ENCODE data around the gene SYNPR. TPM values are rescaled to one million over a fixed set of nuclear protein-coding genes. Genes with fewer than 3 reads are reported as not detected.

Gene SYNPR
- total RNA-seq, 1 donor: not detected

- Histone ChIP-seq H3K4me2 (ENCODE audit: insufficient read depth, low read length) (no peak overlapping the region), H3K36me3 (ENCODE audit: insufficient read depth, low read length) (no peaks in the 10 kb centered on the region), H3K4me1 (ENCODE audit: insufficient read depth, low read length) (no peaks in the 10 kb centered on the region), H2AFZ (ENCODE audit: low read length) (no peak overlapping the region), H3K79me2 (ENCODE audit: insufficient read depth, low read length) (no peaks in the 10 kb centered on the region), H4K20me1 (ENCODE audit: insufficient read depth, low read length) (no peaks in the 10 kb centered on the region), H3K9me3 (ENCODE audit: low read depth, low read length) (no peaks in the 10 kb centered on the region), H3K4me3 (ENCODE audit: insufficient read depth, low read length) (no peak overlapping the region), H3K27ac (ENCODE audit: low read depth, low read length) (no peak overlapping the region), H3K27me3 (ENCODE audit: insufficient read depth, low read length) (no peaks in the 10 kb centered on the region)
- no peak for DNase-seq (ENCODE audit: insufficient read length, low spot score, missing footprints)
- TF ChIP-seq CTCF (IDR thresholded peaks at IDR 0.05; ENCODE audit: extremely low read depth, low read depth, low read length): no peak
Measured at GRCh38 chr3:63571682-63572081, 293.6 kb downstream of the SYNPR start.

GRCh38 chr3:63576846-63577245 is 298.7 kb downstream of the SYNPR start:
- no peak overlapping the region for H3K27ac ChIP-seq (ENCODE audit: low read depth, low read length)
- H3K27me3 ChIP-seq (ENCODE audit: insufficient read depth, low read length): no peaks in the 10 kb centered on the region
- no peak overlapping the region for H3K4me3 ChIP-seq (ENCODE audit: insufficient read depth, low read length)
- H3K36me3 ChIP-seq (ENCODE audit: insufficient read depth, low read length): no peaks in the 10 kb centered on the region
- no peaks in the 10 kb centered on the region for H3K79me2 ChIP-seq (ENCODE audit: insufficient read depth, low read length)
- H4K20me1 ChIP-seq (ENCODE audit: insufficient read depth, low read length): no peaks in the 10 kb centered on the region
- H3K9me3 ChIP-seq (ENCODE audit: low read depth, low read length): no peaks in the 10 kb centered on the region
- H2AFZ ChIP-seq (ENCODE audit: low read length): no peak overlapping the region
- no peak overlapping the region for H3K4me2 ChIP-seq (ENCODE audit: insufficient read depth, low read length)
- no peak for TF ChIP-seq CTCF (IDR thresholded peaks at IDR 0.05; ENCODE audit: extremely low read depth, low read depth, low read length)
- no peak for DNase-seq (ENCODE audit: insufficient read length, low spot score, missing footprints)
- H3K4me1 ChIP-seq (ENCODE audit: insufficient read depth, low read length): no peaks in the 10 kb centered on the region

- Histone ChIP-seq H3K27ac (ENCODE audit: low read depth, low read length) (no peak overlapping the region), H4K20me1 (ENCODE audit: insufficient read depth, low read length) (no peaks in the 10 kb centered on the region), H3K4me3 (ENCODE audit: insufficient read depth, low read length) (no peak overlapping the region), H3K27me3 (ENCODE audit: insufficient read depth, low read length) (no peaks in the 10 kb centered on the region), H3K4me2 (ENCODE audit: insufficient read depth, low read length) (no peak overlapping the region), H3K36me3 (ENCODE audit: insufficient read depth, low read length) (no peaks in the 10 kb centered on the region), H2AFZ (ENCODE audit: low read length) (no peak overlapping the region), H3K79me2 (ENCODE audit: insufficient read depth, low read length) (no peaks in the 10 kb centered on the region), H3K4me1 (ENCODE audit: insufficient read depth, low read length) (no peaks in the 10 kb centered on the region), H3K9me3 (ENCODE audit: low read depth, low read length) (no peaks in the 10 kb centered on the region)
- no peak for DNase-seq (ENCODE audit: insufficient read length, low spot score, missing footprints)
- TF ChIP-seq CTCF (IDR thresholded peaks at IDR 0.05; ENCODE audit: extremely low read depth, low read depth, low read length): no peak
Measured at GRCh38 chr3:63578858-63579257, 300.8 kb downstream of the SYNPR start.

- no peaks in the 10 kb centered on the region for H3K79me2 ChIP-seq (ENCODE audit: insufficient read depth, low read length)
- H3K27ac ChIP-seq (ENCODE audit: low read depth, low read length): no peak overlapping the region
- DNase-seq (ENCODE audit: insufficient read length, low spot score, missing footprints): no peak
- no peak overlapping the region for H3K4me2 ChIP-seq (ENCODE audit: insufficient read depth, low read length)
- H3K27me3 ChIP-seq (ENCODE audit: insufficient read depth, low read length): no peaks in the 10 kb centered on the region
- H2AFZ ChIP-seq (ENCODE audit: low read length): no peak overlapping the region
- no peaks in the 10 kb centered on the region for H3K4me1 ChIP-seq (ENCODE audit: insufficient read depth, low read length)
- no peaks in the 10 kb centered on the region for H3K9me3 ChIP-seq (ENCODE audit: low read depth, low read length)
- H3K36me3 ChIP-seq (ENCODE audit: insufficient read depth, low read length): no peaks in the 10 kb centered on the region
- no peaks in the 10 kb centered on the region for H4K20me1 ChIP-seq (ENCODE audit: insufficient read depth, low read length)
- TF ChIP-seq CTCF (IDR thresholded peaks at IDR 0.05; ENCODE audit: extremely low read depth, low read depth, low read length): no peak
- no peak overlapping the region for H3K4me3 ChIP-seq (ENCODE audit: insufficient read depth, low read length)
Measured at GRCh38 chr3:63580151-63580550, 302.0 kb downstream of the SYNPR start.
